HG03064 (cell line): ENCODE data around the gene LAGE3.

Experiments
- ATAC-seq: cut with Tn5 transposase; IDR thresholded peaks from one replicate; pipeline ENCODE4 v1.9.1; 2021; ENCODE audit warnings: low read depth; ENCODE audit not compliant: unreplicated experiment

Gene LAGE3

DNA sequence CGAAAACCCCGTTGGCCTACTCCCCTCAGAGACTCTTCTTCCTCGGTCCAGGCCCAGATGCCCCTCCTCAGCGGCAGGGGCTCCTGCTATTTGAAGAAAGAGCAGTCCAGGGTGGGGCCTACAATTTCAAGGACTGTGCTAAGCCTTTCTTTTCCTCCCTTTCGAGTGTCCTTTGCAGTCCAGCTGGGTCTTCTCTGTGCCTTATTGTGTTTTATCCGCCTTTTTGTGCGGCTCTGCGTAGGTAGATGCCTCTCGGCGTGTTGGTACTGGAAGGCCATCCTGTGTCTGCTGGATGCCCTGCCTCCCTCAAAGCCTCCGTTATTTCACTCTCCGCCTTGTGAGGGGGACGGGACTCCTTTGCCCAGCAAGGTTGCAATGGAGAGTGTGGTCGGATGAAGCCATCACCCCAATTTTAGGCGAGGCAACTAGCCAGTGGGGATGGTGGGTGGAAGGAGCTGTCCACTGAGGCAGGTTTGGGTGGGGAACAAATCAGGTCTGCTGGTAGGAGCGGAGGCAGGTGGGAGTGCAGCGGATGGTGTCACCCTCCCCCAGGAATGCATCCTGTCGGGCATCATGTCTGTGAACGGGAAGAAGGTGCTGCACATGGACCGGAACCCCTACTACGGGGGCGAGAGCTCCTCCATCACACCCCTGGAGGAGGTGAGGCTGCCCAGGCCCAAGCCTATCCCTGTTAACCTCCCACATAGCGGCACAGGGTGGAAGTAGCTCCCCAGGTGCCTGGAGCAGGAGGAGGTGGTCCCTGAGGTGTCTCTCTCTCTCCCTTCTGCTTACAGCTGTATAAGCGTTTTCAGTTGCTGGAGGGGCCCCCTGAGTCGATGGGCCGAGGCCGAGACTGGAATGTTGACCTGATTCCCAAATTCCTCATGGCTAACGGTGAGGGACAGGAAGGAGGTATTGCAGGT, 40.8 kb downstream of the LAGE3 start:
- no peak for ATAC-seq

DNA sequence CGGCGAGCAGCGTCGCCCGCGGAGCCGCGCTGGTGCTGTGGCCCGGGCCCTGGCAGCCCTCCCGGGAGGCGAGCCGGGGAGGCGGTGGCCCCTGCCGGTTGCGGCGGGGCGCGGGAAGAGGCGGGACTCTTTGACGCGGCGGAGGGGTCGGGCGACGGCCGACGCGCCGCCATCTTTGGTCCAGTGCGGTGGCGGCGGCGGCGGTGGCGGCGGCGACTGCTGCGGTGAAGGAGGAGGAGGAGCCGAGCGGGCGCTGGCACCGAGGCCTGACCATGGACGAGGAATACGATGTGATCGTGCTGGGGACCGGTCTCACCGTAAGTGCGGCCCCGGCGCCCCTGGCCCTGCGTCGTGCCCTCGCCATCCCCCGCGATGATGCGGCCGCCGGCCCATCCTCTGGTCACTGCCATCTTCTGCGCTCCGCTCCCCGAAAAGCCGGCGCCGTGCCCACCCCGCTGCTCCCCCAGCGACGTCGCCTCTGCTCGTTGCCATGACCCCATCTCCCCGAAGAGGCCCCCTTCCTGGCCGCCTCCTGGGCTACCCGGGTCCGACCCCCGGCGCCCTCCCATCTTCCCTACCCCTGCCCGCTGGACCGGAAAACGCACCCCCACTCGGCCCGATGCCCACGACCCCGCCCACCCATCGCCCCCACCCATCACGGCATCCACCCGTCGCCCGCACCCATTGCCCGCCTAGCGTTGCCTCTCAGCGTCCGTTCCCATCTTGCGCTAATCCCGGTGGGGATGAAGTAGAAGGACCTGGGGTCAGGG, 41.9 kb downstream of the LAGE3 start, which contains the start of gene GDI1:
GDI1 (plus strand) TSS at position 172 of the 770 bp plus-strand sequence; CDS start at position 273, 101 bp downstream.
- ATAC-seq = no peak

DNA sequence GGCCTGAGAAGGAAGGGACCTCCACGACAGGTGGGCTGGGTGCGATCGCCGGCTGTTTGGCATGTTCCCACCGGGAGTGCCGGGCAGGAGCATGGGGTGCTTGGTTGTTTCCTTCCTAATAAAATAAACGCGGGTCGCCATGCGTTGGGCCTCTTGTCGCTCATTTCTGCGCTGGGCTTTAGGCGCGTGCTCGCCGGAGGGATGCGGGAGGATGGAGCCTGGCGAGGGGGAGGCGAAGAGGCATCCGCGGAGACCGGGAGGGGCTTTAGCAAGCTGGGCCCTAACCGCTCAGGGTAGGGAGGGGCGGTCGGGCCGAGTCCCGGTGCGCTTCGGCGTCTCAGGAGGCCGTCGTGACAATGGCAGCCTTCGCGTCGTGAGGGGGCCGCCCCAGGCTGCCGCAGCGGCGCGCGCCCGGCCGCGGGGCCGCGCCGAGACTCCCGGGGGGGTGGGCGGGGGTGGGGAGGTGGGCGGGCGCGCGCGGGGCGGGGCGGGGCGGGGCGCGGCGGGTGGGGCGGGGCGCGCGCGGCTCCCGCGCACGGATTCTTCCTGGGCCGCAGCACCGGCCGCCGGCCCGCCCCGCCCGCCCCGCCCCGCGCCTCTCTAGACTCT, 42.6 kb downstream of the LAGE3 start:
- no peak for ATAC-seq

DNA sequence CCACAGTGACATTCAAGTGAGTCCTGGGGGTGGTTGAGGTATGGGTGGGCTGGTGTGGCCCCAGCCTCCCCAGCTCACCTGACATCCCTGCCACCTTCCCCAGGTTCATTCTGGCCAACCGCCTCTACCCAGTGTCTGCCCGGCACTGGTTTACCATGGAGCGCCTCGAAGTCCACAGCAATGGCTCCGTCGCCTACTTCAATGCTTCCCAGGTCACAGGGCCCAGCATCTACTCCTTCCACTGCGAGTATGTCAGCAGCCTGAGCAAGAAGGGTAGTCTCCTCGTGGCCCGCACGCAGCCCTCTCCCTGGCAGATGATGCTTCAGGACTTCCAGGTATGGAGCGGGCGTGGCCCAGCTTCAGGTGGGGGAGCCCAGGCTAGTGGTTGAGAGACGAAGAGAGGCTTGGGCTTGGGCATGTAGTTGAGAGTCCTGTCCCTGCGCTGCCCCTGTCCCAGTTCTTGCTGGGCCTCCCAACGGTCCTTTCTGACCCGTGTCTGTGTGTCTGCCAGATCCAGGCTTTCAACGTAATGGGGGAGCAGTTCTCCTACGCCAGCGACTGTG, 43.8 kb downstream of the LAGE3 start:
- ATAC-seq = no peak

DNA sequence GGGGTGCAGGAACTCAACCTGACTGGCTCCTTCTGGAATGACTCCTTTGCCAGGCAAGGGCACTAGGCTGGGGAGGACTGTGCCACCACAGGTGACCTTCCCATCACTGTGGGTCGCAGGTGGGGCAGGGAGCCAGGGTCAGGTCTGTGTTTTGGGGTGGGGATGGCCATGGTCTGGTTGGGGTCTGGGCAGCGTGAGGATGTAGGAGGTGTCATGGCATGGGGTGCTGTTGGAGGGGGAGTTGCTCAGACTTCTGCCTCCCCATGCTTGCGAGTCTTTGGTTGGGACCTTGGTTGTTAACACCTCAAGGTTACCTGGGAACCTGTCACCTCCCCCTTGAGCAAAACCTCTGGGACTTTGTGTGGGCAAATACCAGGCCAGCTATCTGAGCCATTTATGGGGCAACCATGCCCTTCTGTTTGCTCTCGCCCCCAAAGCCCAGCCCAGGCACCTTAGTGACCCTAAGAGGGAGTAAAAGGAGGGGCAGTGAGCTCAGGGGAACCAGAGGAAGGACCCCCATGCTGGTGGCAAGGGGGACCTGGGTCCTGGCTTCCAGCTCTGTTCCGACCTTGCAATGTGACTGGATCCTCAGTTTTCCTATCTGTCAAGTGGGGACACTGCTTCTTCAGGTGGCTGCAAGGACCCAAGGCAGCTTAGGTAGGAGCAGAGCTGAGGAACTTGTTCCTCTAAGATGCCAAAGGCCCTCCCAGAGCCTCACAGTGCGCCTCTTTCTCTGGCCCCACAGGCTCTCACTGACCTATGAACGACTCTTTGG, 44.5 kb downstream of the LAGE3 start:
- no peak for ATAC-seq

DNA sequence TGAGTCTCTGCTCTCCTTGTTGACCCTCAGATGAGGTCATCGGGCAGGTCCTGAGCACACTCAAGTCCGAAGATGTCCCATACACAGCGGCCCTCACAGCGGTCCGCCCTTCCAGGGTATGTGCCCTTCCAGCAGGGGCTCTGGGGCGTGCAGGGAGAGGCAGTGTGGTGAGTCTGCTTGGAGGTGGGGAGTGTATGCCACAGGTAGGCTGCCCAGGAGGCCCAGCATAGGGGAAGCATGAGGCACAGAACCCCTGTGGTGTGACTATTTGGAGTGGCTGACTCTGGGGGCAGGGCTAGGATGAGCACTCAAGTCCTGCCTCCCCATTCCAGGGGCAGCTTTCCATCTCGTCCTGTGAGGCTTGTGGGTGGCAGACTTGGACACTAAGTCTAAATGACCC, 45.5 kb downstream of the LAGE3 start:
- ATAC-seq = no peak

DNA sequence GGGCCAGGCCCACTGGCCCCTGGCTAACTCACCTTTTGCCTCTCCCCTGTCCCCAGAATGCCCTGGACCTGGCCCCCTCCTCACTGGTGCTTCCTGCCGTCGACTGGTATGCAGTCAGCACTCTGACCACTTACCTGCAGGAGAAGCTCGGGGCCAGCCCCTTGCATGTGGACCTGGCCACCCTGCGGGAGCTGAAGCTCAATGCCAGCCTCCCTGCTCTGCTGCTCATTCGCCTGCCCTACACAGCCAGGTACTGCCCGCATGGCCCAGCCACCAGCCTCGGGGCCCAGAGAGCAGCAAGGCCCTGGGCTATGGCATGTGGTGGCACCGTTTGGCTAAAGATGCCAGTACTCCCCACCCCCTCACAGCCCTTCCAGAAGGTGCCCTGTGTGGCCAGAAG, 46.9 kb downstream of the LAGE3 start:
- ATAC-seq = no peak

DNA sequence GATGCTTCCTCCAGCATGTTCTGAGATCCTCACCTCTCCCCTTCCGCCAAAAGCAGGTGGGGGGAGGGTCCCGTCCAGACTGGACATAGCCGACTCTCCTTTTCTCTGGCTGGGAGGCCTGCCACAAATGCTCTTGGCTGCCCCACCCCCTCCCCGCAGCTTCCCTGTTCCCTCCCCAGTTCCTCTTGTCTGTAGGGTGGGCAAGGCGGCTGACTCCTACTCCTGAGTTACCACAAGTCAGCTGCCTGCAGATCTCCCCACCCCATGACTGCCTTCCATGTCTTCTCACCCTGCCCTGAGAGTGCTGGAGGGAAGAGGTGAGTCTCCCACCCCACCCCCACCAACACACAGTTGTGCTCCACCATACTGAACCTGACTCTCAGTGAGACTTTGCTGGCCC, 47.7 kb downstream of the LAGE3 start:
- ATAC-seq = no peak

DNA sequence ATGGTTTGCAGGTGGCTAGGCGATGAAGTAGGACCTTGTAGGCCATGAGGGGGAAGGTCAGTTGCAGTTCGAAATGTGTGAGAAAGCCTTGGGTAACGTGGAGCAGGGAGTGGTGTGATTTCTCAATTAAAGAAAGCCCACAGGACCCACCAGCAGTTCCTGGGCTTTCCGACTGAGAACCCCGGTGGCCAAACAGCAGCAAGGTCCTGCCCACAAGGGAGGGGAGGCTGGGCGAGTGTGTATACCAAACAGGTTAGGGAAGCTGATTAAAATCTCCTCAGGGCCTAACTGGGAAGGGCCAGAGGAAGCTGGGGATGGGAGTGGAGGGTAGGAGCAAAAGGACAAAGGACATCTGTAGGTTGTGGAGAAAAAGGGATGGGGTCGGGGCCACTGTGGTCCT, 48.2 kb downstream of the LAGE3 start:
- no peak for ATAC-seq

DNA sequence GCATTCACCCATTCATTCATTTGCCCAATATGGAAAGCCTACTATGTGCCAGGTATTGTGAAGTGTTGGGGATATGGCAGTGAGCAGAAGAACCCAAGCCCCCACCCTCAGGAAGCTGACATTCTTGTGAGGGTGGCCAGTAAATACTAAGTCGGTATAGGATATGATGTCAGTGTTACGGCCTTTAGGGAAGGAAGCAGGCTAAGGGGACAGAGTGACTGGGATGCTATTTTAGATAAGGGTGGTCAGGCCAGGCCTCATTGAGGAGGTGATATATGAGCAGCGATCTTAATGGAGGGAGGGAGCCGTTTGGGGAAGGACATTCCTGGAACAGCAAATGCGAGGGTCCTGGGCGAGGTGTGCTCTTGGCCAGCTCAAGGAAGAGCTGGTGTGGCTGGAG, 48.6 kb downstream of the LAGE3 start:
- no peak for ATAC-seq

DNA sequence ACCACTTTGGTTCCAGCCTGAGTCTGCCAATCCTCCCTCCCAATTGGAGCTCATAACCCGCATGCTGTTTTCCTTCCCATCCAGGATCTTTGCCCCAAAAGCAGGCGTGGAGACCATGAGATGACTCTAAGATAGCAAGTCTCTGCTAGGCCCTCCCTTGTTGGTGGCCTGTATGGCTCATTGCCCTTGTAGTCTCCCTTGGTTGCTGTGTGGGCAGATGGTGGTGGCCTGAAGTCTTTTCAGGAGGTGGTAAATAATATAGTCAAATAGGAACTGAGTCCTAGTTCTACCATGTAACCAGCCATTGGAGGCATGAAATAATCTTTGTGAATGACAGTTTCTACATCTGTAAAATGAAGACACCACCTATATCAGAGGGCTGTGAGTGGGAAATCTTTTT, 49.4 kb downstream of the LAGE3 start:
- no peak for ATAC-seq

DNA sequence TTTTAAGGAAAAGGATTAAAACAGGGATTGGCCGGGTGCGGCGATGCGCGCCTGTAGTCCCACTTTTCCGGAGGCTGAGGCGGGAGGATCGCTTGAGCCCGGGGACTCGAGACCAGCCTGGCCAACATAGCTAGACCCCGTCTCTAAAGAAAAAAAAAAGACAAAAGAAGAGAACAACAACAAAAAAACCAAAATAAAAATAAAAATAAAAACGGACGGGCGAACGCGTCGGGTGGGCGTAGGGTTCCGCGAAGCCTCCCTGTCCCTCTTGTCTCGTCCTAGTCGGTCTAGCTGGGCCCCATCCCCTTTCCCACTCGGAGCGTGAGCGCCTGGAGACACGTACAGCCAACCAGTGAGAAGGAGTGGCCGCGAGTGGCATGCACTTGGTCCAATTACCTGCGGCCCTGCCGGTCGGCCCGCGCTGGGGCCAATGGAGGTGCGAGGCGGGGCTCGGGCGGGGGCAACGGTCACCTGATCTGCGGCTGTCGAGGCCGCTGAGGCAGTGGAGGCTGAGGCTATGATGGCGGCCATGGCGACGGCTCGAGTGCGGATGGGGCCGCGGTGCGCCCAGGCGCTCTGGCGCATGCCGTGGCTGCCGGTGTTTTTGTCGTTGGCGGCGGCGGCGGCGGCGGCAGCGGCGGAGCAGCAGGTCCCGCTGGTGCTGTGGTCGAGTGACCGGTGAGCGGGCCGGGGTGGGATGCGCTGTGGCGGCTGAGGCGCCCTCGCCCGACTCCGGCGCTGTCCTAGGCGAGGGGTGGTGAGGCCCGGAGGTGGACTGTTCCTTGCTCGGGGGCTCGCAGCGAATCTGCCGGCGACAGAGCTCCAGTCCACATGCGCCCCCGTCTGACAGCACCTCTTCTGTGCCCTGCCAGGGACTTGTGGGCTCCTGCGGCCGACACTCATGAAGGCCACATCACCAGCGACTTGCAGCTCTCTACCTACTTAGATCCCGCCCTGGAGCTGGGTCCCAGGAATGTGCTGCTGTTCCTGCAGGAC, 50.6 kb downstream of the LAGE3 start, which contains the start of gene ATP6AP1:
ATP6AP1 (plus strand) TSS at position 502 of the 996 bp plus-strand sequence; CDS start at position 518, 16 bp downstream.
- ATAC-seq = peak; percentile 87
